OCI-LY1 (cell line): ENCODE measurements around the gene RAB21.

Source experiments
- H2AFZ ChIP-seq: fragments of 200-600 bp; sonication (generic), shearing (Covaris generic); 2 replicates; pipeline ENCODE4 v1.6.0; 2014; ENCODE audit warnings: antibody characterized with exemption, mild to moderate bottlenecking, low read length
- H3F3A ChIP-seq: fragments of 200-600 bp; sonication (generic), shearing (Covaris generic); 2 replicates; pipeline ENCODE4 v1.6.0; 2014; ENCODE audit warnings: mild to moderate bottlenecking, antibody characterized with exemption, low read length, moderate library complexity; ENCODE audit not compliant: insufficient read depth
- H3K27ac ChIP-seq: fragments of 200-600 bp; sonication (generic); 2 replicates; pipeline ENCODE4 v1.5.1; 2014; ENCODE audit warnings: low read length, mixed run types, mild to moderate bottlenecking, low read depth; ENCODE audit not compliant: poor library complexity, severe bottlenecking
- H3K27me3 ChIP-seq: fragments of 200-600 bp; sonication (generic); 2 replicates; pipeline ENCODE4 v1.6.0; 2014; ENCODE audit warnings: antibody characterized with exemption, mild to moderate bottlenecking, low read length, moderate library complexity; ENCODE audit not compliant: insufficient read depth
- H3K36me3 ChIP-seq: fragments of 200-600 bp; sonication (generic); 2 replicates; pipeline ENCODE4 v1.6.1; 2014; ENCODE audit warnings: mild to moderate bottlenecking, antibody characterized with exemption, low read length, moderate library complexity, mixed read lengths; ENCODE audit not compliant: insufficient read depth
- H3K4me1 ChIP-seq: fragments of 200-600 bp; sonication (generic); 2 replicates; pipeline ENCODE4 v1.5.1; 2014; ENCODE audit warnings: mild to moderate bottlenecking, low read length, moderate library complexity; ENCODE audit not compliant: insufficient read depth, severe bottlenecking
- H3K4me2 ChIP-seq: fragments of 200-600 bp; sonication (generic), shearing (Covaris generic); 2 replicates; pipeline ENCODE4 v1.6.1; 2014; ENCODE audit warnings: low read length
- H3K4me3 ChIP-seq: fragments of 200-600 bp; sonication (generic); 2 replicates; pipeline ENCODE4 v1.5.1; 2014; ENCODE audit warnings: low read length, low read depth, mild to moderate bottlenecking, mixed read lengths; ENCODE audit not compliant: poor library complexity, severe bottlenecking
- H3K79me2 ChIP-seq: fragments of 200-600 bp; shearing (Covaris generic); 2 replicates; pipeline ENCODE4 v1.6.1; 2016; ENCODE audit warnings: mixed run types, low read length, mixed read lengths; ENCODE audit not compliant: insufficient read depth
- H3K9ac ChIP-seq: fragments of 200-600 bp; sonication (generic), shearing (Covaris generic); 2 replicates; pipeline ENCODE4 v1.6.1; 2014; ENCODE audit warnings: mild to moderate bottlenecking, low read length, mixed read lengths
- H3K9me2 ChIP-seq: fragments of 200-600 bp; sonication (generic), shearing (Covaris generic); 2 replicates; pipeline ENCODE4 v1.6.1; 2014; ENCODE audit warnings: low read depth, mild to moderate bottlenecking, low read length, mixed read lengths
- H3K9me3 ChIP-seq: fragments of 200-600 bp; shearing (Covaris generic); 2 replicates; pipeline ENCODE4 v1.6.1; 2014; ENCODE audit warnings: low read length, mixed read lengths
- H4K20me1 ChIP-seq: fragments of 200-600 bp; sonication (generic), shearing (Covaris generic); 2 replicates; pipeline ENCODE4 v1.6.0; 2016; ENCODE audit warnings: mild to moderate bottlenecking, low read length; ENCODE audit not compliant: insufficient read depth
- CTCF ChIP-seq: fragments of 200-600 bp; sonication (generic), shearing (Covaris generic); IDR thresholded peaks from 2 replicates; pipeline ENCODE4 v1.5.1; 2017; ENCODE audit warnings: mild to moderate bottlenecking, antibody characterized with exemption, low read length, moderate library complexity, mixed read lengths
- EZH2 ChIP-seq: fragments of 200-600 bp; sonication (generic), shearing (Covaris generic); IDR thresholded peaks from 2 replicates; pipeline ENCODE4 v1.8.0; 2017; ENCODE audit warnings: borderline replicate concordance, mixed run types, mild to moderate bottlenecking, antibody characterized with exemption, low read length, moderate library complexity, mixed read lengths

Gene RAB21

DNA sequence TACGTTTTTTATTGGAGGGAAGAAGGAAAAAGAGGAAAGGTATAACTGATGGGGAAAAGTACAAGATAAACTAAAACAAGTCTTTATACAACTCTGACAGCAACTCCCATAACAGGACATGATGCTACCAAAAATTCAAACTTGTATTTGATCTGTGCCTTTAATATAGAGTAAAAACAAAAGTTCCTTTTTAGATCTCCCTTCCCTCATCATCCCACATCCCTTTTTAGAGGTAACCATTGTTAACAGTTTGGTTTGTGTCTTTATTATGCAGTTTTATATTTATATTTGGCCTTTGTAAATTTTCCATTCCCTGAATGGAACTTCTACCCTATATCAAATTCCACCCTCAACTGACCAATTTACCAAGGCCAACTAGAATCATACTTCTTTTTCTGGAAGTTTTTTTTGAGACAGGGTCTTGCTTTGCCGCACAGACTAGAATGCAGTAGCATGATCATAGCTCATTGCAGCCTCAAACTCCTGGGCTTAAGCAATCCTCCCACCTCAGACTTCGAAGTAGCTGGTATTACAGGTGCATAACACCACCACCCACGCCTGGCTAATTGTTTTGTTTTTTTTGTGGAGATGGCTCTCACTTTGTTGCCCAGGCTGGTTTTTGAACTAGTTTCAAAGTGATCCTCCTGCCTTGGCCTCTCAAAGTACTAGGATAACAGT is 36.9 kb downstream of the RAB21 start:
- Histone ChIP-seq H3K79me2 (no peaks in the 10 kb centered on the region), H4K20me1 (no peaks in the 10 kb centered on the region), H3K9me3 (no peaks in the 10 kb centered on the region), H3K27me3 (no peaks in the 10 kb centered on the region), H3K36me3 (peaks cover 21% of the 10 kb centered on the region), H3K27ac (no peak overlapping the region), H3K4me1 (no peaks in the 10 kb centered on the region), H2AFZ (no peak overlapping the region), H3K9ac (no peak overlapping the region), H3K9me2 (no peaks in the 10 kb centered on the region), H3K4me3 (no peak overlapping the region), H3K4me2 (no peak overlapping the region), H3F3A (no peaks in the 10 kb centered on the region)
- no peak for TF ChIP-seq EZH2
- TF ChIP-seq CTCF = no peak

DNA sequence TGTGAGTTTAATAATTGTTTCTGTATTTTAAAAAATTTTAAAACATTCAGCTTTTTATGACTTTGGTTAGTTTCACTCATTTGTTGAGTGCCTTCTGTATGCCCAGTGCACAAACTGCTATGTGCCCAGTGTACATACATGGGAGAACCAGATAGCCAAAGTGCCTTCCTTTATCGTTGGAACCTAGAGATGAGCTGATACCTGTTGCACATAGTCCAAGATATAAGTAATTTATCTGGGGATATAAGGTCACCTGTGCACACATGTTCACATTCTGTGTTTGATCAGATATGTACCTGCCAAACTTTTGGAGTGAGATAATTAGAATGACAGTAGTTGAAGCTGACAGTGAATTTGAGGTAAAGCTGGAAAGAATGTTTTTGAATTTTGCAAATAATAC is 37.9 kb downstream of the RAB21 start:
- Histone ChIP-seq H3K4me1 (no peaks in the 10 kb centered on the region), H3K9me2 (no peaks in the 10 kb centered on the region), H3K27ac (no peak overlapping the region), H3K79me2 (no peaks in the 10 kb centered on the region), H3K4me2 (no peak overlapping the region), H3K27me3 (no peaks in the 10 kb centered on the region), H3K9me3 (no peaks in the 10 kb centered on the region), H3K9ac (no peak overlapping the region), H3K4me3 (no peak overlapping the region), H4K20me1 (no peaks in the 10 kb centered on the region), H2AFZ (no peak overlapping the region), H3K36me3 (peaks cover 11% of the 10 kb centered on the region), H3F3A (no peaks in the 10 kb centered on the region)
- TF ChIP-seq CTCF (no peak), EZH2 (no peak)

- Histone ChIP-seq H3F3A (no peaks in the 10 kb centered on the region), H3K9me3 (no peaks in the 10 kb centered on the region), H2AFZ (no peak overlapping the region), H3K4me3 (no peak overlapping the region), H3K27ac (no peak overlapping the region), H3K27me3 (no peaks in the 10 kb centered on the region), H3K4me2 (no peak overlapping the region), H3K36me3 (no peaks in the 10 kb centered on the region; the same call in 1 of the 2 replicates), H3K79me2 (no peaks in the 10 kb centered on the region), H3K9ac (no peak overlapping the region), H4K20me1 (no peaks in the 10 kb centered on the region), H3K4me1 (no peaks in the 10 kb centered on the region), H3K9me2 (no peaks in the 10 kb centered on the region)
- TF ChIP-seq EZH2 (no peak), CTCF (no peak)
These were observed 41.2 kb downstream of the RAB21 start for GRCh38 chr12:71795901-71796300.
